Endodermal cell (in vitro differentiated cells): ENCODE measurements around the gene ZFYVE19. TPM values are rescaled to one million over a fixed set of nuclear protein-coding genes. Genes with fewer than 3 reads are reported as not detected.

ENCODE experiments used
- DNase-seq: peaks from one replicate; pipeline ENCODE4 v3.0.0-alpha.2; 2017
- H3K27ac ChIP-seq: 2 replicates; pipeline ENCODE4 v1.5.1; 2013; ENCODE audit warnings: mild to moderate bottlenecking, low read depth, low read length, moderate library complexity
- H3K27me3 ChIP-seq: 2 replicates; pipeline ENCODE4 v1.6.1; 2013; ENCODE audit warnings: mild to moderate bottlenecking, low read length, moderate library complexity; ENCODE audit not compliant: insufficient read depth, control insufficient read depth, poor library complexity, severe bottlenecking
- H3K36me3 ChIP-seq: 2 replicates; pipeline ENCODE4 v1.7.0; 2013; ENCODE audit warnings: mild to moderate bottlenecking, low read length, moderate library complexity; ENCODE audit not compliant: control insufficient read depth, insufficient read depth
- H3K4me1 ChIP-seq: one replicate; pipeline ENCODE4 v1.7.0; 2013; ENCODE audit warnings: low read length; ENCODE audit not compliant: control insufficient read depth, insufficient read depth
- H3K4me3 ChIP-seq: 2 replicates; pipeline ENCODE4 v1.5.1; 2013; ENCODE audit warnings: mild to moderate bottlenecking, low read length, moderate library complexity
- H3K9ac ChIP-seq: 2 replicates; pipeline ENCODE4 v1.6.1; 2013; ENCODE audit warnings: mild to moderate bottlenecking, low read length, moderate library complexity; ENCODE audit not compliant: poor library complexity, severe bottlenecking; ENCODE audit errors: extremely low read depth
- H3K9me3 ChIP-seq: 2 replicates; pipeline ENCODE4 v1.6.1; 2013; ENCODE audit warnings: mild to moderate bottlenecking, low read length, moderate library complexity; ENCODE audit not compliant: control insufficient read depth
- H3K27ac Mint-ChIP-seq: 2 replicates; pipeline ENCODE4 v1.8.0; 2020; ENCODE audit warnings: mixed read lengths
- H3K27me3 Mint-ChIP-seq: 2 replicates; pipeline ENCODE4 v1.8.0; 2021; ENCODE audit warnings: mild to moderate bottlenecking, mixed read lengths; ENCODE audit not compliant: insufficient read depth
- H3K36me3 Mint-ChIP-seq: 2 replicates; pipeline ENCODE4 v1.8.0; 2020; ENCODE audit warnings: low read depth, mixed read lengths
- H3K4me1 Mint-ChIP-seq: 2 replicates; pipeline ENCODE4 v1.8.0; 2020; ENCODE audit warnings: mixed read lengths
- H3K4me3 Mint-ChIP-seq: 2 replicates; pipeline ENCODE4 v1.8.0; 2020; ENCODE audit warnings: mild to moderate bottlenecking, moderate library complexity, mixed read lengths
- H3K9me3 Mint-ChIP-seq: 2 replicates; pipeline ENCODE4 v1.8.0; 2020; ENCODE audit warnings: mild to moderate bottlenecking, mixed read lengths
- CTCF ChIP-seq: fragments of 200-600 bp; sonication (generic); conservative IDR thresholded peaks from 2 replicates; pipeline ENCODE4 v1.5.0; 2021; ENCODE audit warnings: antibody characterized with exemption, mild to moderate bottlenecking
- WGBS, 2 experiments: methylation state at CpG; one replicate each; pipeline versions ENCODE4 v1.1.5 to v1.1.7; 2013; ENCODE audit warnings: missing lambda C conversion rate in 2 of 2, mixed read lengths in 1 of 2; ENCODE audit not compliant: insufficient coverage in 1 of 2, insufficient read length in 1 of 2; 5-methylcytosine and 5-hydroxymethylcytosine counted together
- total RNA-seq, 2 donors: library from RNA; stranded (reverse); fragmentation: NEBNext Ultra II Directional in 1 of 2; extraction: Animal tissue kit (Norgen Biotek cat#: 25700) in 1 of 2; gene quantifications; 2 replicates in 1 of 2; 3 replicates in 1 of 2; pipeline ENCODE4 v1.2.1, GENCODE V29; 2021

The ZFYVE19 gene
- total RNA-seq, 2 donors from 2014 or later: 15.6 to 15.9 TPM

GRCh38 chr15:40852529-40852928 is 45.6 kb downstream of the ZFYVE19 start:
- peaks cover 11% of the 10 kb centered on the region for H3K4me1 Mint-ChIP-seq
- Histone ChIP-seq H3K27me3 (no peaks in the 10 kb centered on the region), H3K9ac (no peak overlapping the region), H3K9me3 (no peaks in the 10 kb centered on the region), H3K4me3 (no peak overlapping the region), H3K4me1 (no peaks in the 10 kb centered on the region), H3K36me3 (peaks cover 25% of the 10 kb centered on the region), H3K27ac (no peak overlapping the region)
- H3K36me3 Mint-ChIP-seq: peaks cover 55% of the 10 kb centered on the region
- no peak overlapping the region for H3K4me3 Mint-ChIP-seq
- no peaks in the 10 kb centered on the region for H3K9me3 Mint-ChIP-seq
- no peak overlapping the region for H3K27ac Mint-ChIP-seq
- TF ChIP-seq CTCF: no peak
- H3K27me3 Mint-ChIP-seq: no peaks in the 10 kb centered on the region
- DNase-seq: no peak
- 93% methylated on average over 5 of the region's 5 CpGs; no CpG with 5 or more reads in 1 of the 2 experiments for WGBS, 2 experiments

GRCh38 chr15:40853241-40853890 is 46.5 kb downstream of the ZFYVE19 start:
- no peaks in the 10 kb centered on the region for H3K27me3 Mint-ChIP-seq

GRCh38 chr15:40854161-40854560 is 47.3 kb downstream of the ZFYVE19 start:
- H3K9me3 ChIP-seq: no peaks in the 10 kb centered on the region
- H3K36me3 ChIP-seq: peaks cover 23% of the 10 kb centered on the region
- H3K4me3 ChIP-seq: no peak overlapping the region
- H3K27me3 Mint-ChIP-seq: no peaks in the 10 kb centered on the region
- no peak overlapping the region for H3K9ac ChIP-seq
- H3K36me3 Mint-ChIP-seq: peaks cover 57% of the 10 kb centered on the region
- no peak for DNase-seq
- H3K4me1 ChIP-seq: no peaks in the 10 kb centered on the region
- H3K27ac ChIP-seq: no peak overlapping the region
- H3K4me3 Mint-ChIP-seq: no peak overlapping the region
- no peak for TF ChIP-seq CTCF
- no peaks in the 10 kb centered on the region for H3K27me3 ChIP-seq
- WGBS, 2 experiments: 93% methylated on average over 10 of the region's 10 CpGs; no CpG with 5 or more reads in 1 of the 2 experiments
- peaks cover 4% of the 10 kb centered on the region for H3K4me1 Mint-ChIP-seq
- H3K9me3 Mint-ChIP-seq: no peaks in the 10 kb centered on the region
- H3K27ac Mint-ChIP-seq: no peak overlapping the region

More at GRCh38 chr15:40853241-40853890, 46.5 kb downstream of the ZFYVE19 start:
- Histone ChIP-seq H3K4me1 (no peaks in the 10 kb centered on the region), H3K4me3 (no peak overlapping the region), H3K9me3 (no peaks in the 10 kb centered on the region), H3K9ac (no peak overlapping the region), H3K36me3 (peaks cover 27% of the 10 kb centered on the region), H3K27ac (no peak overlapping the region), H3K27me3 (no peaks in the 10 kb centered on the region)
- peaks cover 4% of the 10 kb centered on the region for H3K4me1 Mint-ChIP-seq
- no peak overlapping the region for H3K27ac Mint-ChIP-seq
- H3K4me3 Mint-ChIP-seq: no peak overlapping the region
- WGBS, 2 experiments: 93 to 96% methylated on average over 13 to 16 of the region's 16 CpGs
- H3K9me3 Mint-ChIP-seq: no peaks in the 10 kb centered on the region
- peaks cover 55% of the 10 kb centered on the region for H3K36me3 Mint-ChIP-seq
- TF ChIP-seq CTCF: no peak
- DNase-seq: no peak
